Stimulated activated CD8-positive, alpha-beta memory T cell treated with anti-CD3 and anti-CD28 coated beads, Interleukin-2, amount 100 ng/mL, for 1 hour (primary cell): ENCODE data around the gene GYS2.
"Not testable (repeated sequence)": the region's sequence is repeated elsewhere in the genome, so short reads cannot be mapped to it uniquely, and the experiment has no call there.

Experiments
- DNase-seq, 2 donors: peaks; one replicate each; pipeline ENCODE4 v3.0.0-alpha.2; 2020; ENCODE audit warnings: low read depth in 2 of 2

Gene GYS2

DNA sequence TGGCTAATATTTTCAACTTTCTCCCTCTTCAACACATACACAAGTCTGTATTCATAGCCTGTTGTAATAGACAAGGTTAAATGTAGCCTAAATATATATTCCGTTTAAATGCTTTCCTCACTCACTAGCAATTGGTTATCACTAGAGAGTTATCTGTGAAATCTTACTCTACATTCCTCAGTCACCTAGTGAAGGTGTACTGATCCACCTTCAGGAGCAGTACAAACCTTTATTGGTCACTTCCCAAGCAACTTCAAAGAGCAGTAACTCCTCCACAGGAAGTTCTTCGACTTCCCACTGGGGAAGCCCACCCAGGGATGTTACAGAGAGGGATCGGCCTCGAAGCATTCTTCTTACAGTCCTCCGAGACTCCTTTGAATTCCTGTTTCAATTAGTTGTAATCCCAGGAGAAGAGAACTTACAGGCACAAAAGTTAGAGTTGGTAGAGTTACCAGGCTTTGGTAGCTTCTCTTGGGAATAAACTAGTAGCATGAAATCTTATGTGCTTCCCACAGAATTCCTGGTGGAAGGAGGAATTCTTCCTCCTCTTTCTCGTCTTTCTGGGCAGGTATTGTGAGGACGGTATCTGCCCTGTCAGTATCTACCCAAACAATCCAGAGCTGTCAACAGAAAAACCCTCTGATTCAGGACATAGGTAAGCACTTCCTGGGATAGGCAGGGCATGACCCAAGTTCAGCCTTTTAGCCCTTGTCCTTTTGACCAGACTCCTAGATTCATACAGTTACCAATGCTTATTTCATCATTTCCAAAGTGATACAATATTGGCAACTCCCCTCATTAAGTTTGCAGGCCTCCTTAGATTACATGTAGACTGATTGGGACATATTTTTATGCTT lies at the start of gene GYS2:
Gene GYS2 (minus strand): TSS at position 603 of the 857 bp plus-strand sequence. CDS start 255 bp downstream, at position 348.
- DNase-seq, result no peak

DNA sequence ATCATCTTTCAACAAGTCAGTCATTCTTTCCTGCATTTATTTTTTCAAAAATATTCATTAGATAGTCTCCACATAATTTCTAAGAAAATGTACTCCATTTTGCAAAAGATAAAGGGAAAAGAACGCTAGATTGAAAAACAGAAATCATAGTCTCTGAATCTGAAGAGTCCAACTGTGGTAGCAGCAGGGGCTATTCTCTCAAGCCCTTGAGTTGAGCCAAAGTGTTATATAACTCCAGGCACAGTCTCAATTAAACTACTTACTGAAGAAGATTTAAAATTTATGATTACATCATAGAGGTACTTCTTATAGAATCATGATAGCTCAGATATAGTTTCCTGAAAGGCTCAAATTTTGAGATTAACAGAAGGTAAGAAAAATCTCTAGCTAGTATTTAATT lies 47.2 kb upstream of the GYS2 start:
- no peak for DNase-seq

DNA sequence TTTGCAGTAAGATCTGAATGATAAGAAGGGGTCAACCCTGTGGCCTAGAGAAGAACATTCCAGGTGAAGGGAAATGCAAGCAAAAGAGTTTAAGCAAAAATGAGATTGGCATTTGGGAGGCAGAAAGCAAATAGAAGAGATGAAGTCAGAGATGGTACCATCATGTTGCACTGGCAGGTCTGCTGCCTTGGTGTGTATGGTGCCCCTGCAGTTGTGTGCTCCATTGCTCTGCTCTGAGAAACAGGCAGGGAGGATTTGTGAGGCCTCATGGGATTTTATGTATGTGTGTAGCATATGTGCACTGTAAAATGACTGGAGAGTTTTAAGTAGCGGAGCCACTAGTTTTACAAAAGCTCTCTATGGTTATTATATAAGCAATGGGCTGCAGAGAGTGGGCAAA lies 46.4 kb upstream of the GYS2 start:
- no peak for DNase-seq

DNA sequence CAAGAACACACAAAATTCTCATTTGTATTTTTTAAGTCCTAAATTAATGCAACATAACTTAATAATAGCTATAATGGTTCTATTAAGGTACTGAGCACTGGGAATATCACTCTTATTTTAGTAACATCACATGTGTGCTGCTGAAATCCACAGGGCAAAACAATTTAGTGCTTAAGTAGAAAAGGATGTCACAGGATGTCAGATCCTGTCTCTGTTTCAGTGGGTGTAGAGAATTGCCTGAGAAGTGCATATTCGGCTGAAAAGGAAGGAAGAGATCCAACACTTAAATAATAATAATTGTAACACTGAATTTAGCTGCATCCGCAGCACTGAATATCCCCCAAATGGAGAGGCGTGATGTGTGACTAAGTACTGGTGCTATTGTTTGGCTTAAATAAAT lies 44.4 kb upstream of the GYS2 start:
- DNase-seq, result no peak

DNA sequence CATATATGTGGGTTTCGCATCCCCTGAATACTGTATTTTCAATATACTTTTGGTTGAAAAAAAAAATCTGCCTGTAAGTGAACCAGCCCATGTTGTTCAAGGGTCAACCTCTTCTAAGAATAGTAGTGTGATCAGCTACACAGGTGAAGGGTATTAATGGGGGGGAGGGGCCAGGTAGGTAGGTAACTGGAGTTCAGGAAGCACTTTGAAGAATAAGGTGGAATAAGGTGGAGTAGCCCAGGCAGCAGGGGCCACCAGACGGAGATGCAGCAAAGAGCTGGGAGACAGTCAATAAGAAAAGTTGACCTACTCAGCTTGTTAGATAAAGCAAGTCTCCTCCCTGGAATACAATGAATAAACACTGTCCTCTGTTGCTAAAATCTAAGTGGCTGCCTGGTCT lies 43.7 kb upstream of the GYS2 start:
- DNase-seq, result no peak

DNA sequence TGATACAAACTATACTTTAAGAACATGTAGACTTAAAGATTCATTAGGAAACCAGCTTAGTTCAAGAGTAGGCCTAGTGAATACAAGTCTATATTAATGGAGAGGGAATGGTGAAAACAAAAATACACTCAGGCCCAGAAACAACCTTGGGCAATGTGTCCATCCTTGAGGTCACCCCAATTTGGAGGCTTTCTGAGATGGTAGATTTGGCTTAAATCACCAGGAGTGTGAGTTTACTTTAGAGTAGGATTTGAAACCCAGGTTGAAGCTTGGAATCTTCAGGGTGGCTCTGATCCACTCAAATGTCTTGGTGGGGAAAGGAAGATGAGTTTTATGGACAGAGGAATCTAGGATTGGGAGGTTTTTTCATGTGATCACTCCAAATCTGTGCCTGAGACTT lies 42.5 kb upstream of the GYS2 start:
- no peak for DNase-seq

DNA sequence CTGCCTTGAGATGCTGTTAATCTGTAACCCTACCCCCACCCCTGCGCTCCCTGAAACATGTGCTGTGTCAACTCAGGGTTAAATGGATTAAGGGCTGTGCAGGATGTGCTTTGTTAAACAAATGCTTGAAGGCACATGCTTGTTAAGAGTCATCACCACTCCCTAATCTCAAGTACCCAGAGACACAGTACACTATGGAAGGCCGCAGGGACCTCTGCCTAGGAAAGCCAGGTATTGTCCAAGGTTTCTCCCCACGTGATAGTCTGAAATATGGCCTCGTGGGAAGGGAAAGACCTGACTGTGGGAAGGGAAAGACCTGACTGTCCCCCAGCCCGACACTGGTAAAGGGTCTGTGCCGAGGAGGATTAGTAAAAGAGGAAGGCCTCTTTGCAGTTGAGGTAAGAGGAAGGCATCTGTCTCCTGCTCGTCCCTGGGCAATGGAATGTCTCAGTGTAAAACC lies 40.4 kb upstream of the GYS2 start:
- DNase-seq, result not testable (repeated sequence)

DNA sequence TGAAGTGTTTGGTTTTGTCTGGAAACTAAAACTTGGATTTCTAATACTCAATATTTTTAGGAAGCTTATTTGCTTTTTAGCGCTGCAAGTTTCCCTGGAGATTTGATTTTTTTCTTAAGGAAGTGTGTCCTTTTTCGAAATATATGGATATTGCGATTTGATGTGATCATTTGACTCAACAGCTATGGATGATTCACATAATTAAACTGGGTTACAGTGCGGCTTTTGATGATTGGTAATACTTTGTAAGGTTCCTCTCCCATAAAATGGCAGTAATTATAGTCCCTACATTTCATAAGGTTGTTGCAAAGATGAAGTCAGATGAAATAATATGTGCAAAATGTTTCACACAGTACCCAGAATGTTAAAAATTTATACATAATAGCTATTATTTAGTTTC lies 39.9 kb upstream of the GYS2 start:
- no peak for DNase-seq

DNA sequence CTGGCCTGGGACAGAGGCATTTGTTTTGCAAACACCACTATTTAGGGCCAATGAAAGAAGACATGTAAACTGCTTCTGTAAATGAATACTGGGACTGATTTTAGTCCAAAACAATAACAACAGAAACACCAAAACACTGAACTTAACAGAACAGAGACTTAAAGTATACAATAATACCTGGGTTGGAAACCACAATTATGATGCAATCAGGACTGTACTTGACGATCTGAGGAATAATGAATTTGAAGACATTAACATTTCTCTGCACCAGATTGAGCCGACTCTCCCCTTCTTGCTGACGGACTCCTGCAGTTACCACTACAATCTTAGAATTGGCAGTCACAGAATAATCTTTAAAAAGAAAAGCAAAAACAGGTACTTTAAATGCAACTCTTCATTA lies 39.1 kb upstream of the GYS2 start:
- DNase-seq, result no peak

DNA sequence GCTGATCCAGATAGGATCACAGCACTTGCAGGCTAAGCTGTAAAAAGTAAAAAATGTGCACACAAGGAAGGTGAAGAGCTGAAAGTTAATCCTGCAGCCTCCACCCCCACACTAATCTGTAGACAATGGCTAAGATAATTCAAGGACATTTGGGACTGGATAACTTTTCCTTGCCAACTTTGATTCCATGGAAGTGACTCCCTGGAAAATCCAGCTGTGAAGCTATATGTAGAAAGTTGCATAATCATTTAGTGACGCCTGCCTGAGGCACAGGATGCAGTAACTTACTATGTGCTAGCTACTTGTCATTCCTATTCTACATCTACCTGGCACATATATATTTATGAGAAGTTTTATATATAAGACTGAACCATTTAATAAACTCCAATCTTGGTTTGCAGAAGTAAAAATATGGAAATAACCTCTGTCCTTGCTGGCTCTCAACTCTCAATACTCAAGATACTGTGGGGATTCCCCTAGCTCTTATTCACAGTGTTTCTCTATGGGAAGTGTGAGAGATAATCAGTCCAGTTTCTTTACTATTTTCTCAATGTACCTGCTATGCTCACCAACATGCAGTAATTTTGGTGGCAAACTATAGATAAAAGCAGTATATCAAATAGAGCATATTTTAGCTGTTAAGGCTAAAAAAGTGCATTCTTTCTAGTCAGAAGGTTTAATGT lies 38.2 kb upstream of the GYS2 start:
- no peak for DNase-seq

DNA sequence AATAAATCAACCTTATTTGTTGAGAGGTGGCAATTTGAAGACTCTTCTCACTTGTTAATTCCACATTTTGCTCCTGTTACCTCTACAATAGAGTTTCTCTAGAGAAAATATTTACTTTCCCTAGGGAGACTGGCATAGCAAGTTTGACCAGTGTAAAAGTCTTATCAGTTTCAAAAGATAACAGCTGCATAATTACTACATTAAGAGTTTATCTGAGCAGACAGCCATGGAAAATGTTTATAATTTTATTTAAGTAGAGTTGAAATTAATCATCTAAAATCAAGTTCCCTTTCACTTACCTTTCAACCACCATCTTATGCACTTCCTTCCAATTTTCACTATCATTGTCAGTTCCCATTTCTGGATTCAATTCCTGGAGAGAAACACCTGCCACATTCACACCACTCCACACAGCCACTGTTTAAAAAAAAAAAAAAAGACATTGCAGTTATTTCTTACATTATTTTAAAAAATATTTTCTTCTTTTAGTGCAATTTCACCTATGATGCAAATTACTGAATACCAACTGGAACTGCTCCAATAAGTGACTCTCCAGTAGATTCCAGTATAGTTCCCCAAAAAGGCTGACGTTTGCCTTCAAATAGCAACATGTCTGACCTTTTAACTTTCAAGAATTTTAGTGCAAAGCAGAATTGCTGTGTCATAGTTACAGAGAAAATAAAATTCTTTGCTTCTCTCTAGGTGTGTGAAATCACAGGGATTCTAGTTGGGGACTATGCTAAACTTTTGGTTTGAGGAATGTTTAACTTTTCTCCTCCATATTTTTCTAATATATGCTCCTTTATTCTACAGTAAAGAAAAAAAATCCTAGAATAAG lies 33.6 kb upstream of the GYS2 start:
- no peak for DNase-seq

DNA sequence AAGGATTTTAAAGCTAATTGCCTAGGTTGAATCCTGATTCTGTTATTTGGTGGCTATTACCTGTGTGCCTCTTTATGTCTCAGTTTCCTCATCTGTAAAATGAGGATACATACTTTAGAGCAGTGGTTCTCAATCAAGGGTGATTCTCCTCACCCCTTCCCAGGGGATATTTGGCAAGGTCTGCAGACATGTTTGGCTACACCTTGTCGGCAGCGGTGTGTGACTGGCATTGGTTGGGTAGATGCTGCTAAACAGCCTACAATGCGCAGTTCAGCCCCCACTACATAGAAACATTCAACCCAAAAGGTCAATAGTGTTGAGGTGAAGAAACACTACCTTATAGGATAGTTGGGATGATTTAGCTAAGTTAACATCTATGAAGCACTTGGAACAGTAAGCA lies 29.6 kb upstream of the GYS2 start:
- DNase-seq, result no peak

DNA sequence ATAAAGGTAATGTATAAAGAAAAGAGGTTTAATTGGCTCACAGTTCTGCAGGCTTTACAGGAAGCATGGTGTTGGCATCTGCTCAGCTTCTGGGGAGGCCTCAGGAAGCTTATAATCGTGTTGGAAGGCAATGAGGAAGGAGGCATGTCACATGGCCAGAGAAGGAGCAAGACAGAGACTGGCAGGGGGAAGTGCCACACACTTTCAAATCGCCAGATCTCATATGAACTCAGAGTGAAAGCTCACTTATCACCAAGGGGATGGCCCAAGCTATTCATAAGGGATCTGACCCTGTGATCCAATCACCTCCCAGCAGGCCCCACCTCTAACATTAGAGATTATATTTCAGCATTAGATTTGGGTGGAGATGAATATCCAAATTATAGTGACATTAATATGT lies 26.7 kb upstream of the GYS2 start:
- no peak for DNase-seq

DNA sequence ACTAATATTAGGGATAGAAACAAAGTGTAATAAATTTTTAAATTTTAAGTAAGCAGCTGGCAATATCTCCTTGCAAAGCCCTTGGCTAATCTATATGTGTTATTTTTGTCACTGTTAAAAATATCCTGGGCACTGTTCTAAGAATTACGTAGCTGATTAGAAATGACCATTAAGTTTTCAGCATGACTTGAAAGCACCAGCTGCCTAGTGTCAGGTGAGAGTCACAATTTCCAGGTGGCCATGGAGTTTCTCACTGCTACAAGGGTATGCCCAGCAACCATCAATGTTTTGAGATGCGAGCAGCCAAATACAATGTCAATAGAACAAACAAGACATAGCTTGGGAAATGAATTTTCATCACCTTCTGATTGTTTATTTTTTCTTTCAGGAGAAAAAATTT lies 23.3 kb upstream of the GYS2 start:
- DNase-seq, result no peak

DNA sequence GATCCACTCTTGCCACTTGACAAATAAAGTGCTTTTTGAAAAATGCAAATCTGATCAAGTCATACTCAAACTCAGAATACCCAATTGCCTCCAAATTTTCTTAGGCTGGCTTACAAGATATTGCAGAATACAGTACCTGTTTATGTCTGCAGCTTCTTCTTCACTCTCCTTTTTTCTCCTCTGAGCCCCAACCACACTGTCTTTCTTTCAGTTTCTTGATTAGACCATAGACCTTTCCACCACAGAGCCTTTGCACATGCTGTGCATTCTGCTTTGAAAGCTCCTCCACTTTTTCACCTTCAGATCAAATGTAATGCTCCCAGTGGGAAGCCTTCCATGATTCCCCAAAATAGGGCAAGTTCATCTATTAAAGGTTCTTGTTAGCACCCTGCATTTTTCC lies 13.9 kb upstream of the GYS2 start:
- DNase-seq, result no peak

DNA sequence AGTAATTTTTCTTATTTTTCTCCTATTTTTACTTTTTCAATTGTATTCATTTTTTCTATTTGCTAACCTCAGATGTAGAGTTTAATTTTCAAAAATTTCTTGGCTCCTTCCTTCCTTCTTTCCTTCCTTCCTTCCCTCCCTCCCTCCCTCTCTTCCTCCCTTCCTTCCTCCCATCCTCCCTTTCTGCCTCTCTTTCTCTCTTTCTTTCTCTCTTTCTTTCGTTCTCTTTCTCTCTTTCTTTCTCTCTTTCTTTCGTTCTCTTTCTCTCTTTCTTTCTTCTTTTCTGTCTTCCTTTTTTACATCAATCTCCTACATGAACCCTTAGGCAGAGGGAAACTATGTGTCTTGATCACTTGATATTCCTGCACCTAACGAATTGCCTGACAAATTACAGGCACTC lies 12.4 kb upstream of the GYS2 start:
- DNase-seq, result no peak

DNA sequence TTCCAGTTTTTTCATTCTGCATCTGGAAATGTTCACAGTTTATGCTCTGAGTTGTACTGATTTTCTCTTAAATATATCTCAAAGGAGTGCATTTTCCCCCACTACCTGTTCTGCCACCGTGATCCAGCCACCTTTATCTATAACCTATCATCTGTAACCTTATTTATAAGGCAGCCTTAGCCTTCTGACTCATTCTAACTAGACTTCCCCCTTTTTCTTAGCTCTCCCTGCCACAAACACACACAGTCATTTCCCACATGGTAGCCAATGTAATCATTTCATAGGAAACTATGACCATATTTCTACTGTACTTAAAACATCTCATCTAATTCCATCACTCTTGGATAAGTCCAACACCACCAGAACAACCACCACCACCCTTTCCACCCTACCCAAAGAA lies 10.8 kb upstream of the GYS2 start:
- no peak for DNase-seq

DNA sequence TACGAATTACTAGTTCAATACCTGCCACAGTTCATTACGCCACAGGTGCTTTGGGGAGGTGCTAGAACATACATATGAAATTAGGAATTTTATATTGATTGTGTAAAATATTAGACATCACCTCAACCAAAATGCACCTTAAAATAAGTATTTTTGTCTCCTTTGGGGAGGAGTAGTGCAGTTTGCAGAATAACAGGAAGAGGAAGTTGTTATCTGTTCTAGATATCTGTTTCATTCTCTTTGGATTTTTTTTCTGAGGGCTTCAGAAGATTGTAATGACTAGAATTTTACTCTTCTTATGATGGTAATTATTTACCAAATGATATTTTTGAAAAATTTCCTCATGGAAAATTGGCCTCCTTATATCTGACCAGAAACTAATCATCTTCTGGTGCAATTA lies 9.9 kb upstream of the GYS2 start:
- no peak for DNase-seq

DNA sequence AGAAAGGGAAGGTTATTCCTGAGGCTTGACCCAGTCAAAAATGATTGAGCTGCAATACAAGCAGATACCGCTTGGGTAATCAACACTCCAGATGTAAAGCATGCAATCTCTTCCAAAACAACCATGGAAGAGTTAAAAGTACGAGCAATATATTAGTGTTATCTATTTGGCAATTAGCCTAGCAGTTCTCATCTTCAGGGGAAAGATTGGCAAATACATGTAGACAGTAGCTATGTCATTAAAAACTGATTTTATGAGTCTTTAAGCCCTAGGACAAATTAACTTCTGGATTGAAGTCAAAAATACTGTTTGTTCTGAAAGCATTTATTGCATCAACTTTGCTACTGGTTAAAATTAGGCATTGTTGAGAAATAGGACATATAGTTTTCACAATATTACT lies 9.3 kb upstream of the GYS2 start:
- no peak for DNase-seq

DNA sequence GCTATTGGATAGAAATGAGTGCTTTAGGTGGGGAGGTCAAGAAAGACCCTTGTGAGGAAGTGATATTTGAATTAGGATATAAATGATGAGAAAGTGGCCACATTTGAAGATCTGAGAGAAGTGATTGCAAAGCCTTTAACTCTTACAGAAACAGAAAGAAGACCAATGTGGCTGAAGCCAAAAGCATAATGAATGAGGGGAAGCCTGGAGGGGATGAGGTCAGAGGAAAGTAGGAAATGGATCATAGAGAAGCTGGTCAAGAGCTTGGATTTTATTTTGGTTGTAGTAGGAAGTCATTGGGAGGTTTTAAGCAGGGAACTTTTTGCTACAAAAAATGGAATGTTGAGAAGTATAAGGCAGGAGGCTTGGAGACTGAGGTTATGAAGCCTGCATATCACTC lies 3.5 kb upstream of the GYS2 start:
- DNase-seq, result no peak

DNA sequence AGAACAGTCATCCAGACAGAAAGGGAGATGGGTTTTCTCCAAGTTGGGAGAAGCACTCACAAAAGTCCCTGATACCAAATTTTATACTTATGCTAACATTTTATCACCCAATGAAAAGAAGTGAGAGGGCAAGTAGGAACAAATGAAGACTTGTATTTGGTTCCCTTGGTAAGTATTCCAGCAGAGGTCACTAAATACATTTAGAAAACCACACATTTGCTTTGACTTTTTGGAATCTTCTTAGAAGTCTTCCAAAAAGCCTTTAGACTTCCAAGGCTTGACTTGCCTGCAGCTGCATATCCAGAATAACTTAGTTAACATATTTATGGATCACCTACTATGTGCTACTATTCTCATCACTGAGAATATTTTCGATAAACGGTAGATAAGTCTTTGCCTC lies 3.1 kb upstream of the GYS2 start:
- no peak for DNase-seq

DNA sequence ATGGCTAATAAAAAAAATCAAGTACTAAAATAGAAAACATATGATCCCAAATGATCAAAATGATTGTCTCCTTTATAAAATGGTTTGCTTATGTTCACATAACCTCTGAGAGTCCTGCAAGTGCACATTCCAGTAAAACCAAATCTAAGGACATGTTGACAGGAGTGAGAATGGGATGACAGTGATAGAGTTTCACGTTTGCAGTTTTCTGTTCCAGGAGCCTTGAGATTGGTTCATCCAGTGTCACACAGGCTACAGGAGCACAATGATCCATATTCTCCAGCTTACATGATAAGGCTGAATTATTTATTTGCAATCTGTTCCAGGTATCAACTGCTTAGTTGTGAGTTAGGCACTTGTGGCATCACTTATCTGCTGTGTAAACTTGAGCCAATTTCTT lies 1.5 kb upstream of the GYS2 start:
- DNase-seq, result no peak

DNA sequence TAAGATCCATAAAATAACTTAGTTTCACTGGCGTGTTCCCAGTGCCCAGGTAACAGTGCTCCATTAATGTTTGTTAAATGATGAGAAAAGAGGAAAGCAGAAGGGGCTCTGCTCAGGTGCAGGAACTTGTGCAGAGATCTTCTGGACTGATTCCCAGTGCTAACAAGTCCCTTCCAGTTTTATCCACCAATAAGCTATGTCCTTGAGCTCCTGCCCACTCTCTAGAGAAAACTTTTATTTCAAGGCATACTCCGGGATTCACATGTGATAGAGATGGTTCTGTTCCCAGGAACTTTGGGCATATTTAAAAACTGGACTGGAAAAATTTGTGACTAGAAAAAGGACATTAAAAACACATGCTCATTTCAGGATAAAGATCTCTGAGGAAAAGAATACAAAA lies 1.9 kb downstream of the GYS2 start:
- DNase-seq, result no peak
